Astrocyte (in vitro differentiated cells and primary cell): ENCODE data around the gene COG4. TPM values are rescaled to one million over a fixed set of nuclear protein-coding genes. Genes with fewer than 3 reads are reported as not detected.

Experiments
- DNase-seq: peaks from one replicate; pipeline ENCODE4 v3.0.0-alpha.2; 2010; ENCODE audit warnings: low read depth
- FAIRE-seq: peaks from 2 replicates; lab custom pipeline; 2011; peaks lifted over from hg19 to GRCh38; lab: Jason Lieb, UNC
- H2AFZ ChIP-seq: 2 replicates; pipeline ENCODE4 v1.6.0; 2012; ENCODE audit warnings: low read depth, low read length, inconsistent platforms
- H3K27ac ChIP-seq: 2 replicates; pipeline ENCODE4 v1.5.1; 2011; ENCODE audit warnings: low read depth, low read length, inconsistent platforms
- H3K27me3 ChIP-seq: 2 replicates; pipeline ENCODE4 v1.6.0; 2011; ENCODE audit warnings: low read length, inconsistent platforms; ENCODE audit not compliant: insufficient read depth
- H3K36me3 ChIP-seq: 2 replicates; pipeline ENCODE4 v1.5.1; 2011; ENCODE audit warnings: low read length, inconsistent platforms; ENCODE audit not compliant: insufficient read depth
- H3K4me1 ChIP-seq: 2 replicates; pipeline ENCODE4 v1.5.1; 2011; ENCODE audit warnings: low read length, inconsistent platforms; ENCODE audit not compliant: insufficient read depth
- H3K4me2 ChIP-seq: 2 replicates; pipeline ENCODE4 v1.6.0; 2012; ENCODE audit warnings: low read length, inconsistent platforms
- H3K4me3 ChIP-seq: 2 replicates; pipeline ENCODE4 v1.5.1; 2011; ENCODE audit warnings: low read depth, mild to moderate bottlenecking, low read length, inconsistent platforms; ENCODE audit not compliant: insufficient read depth
- H3K79me2 ChIP-seq: 2 replicates; pipeline ENCODE4 v1.6.0; 2012; ENCODE audit warnings: mild to moderate bottlenecking, low read length, inconsistent platforms; ENCODE audit not compliant: insufficient read depth
- H3K9ac ChIP-seq: 2 replicates; pipeline ENCODE4 v1.6.0; 2012; ENCODE audit warnings: mild to moderate bottlenecking, low read length, inconsistent platforms
- H3K9me3 ChIP-seq: 2 replicates; pipeline ENCODE4 v1.5.1; 2012; ENCODE audit warnings: low read depth, mild to moderate bottlenecking, low read length, inconsistent platforms; ENCODE audit not compliant: insufficient read depth
- H4K20me1 ChIP-seq: 2 replicates; pipeline ENCODE4 v1.6.0; 2012; ENCODE audit warnings: low read length, inconsistent platforms; ENCODE audit not compliant: insufficient read depth
- H3K27ac Mint-ChIP-seq: one replicate; pipeline ENCODE4 v1.8.0; 2021; ENCODE audit warnings: mild to moderate bottlenecking, mixed read lengths; ENCODE audit not compliant: unreplicated experiment
- H3K27me3 Mint-ChIP-seq: one replicate; pipeline ENCODE4 v1.8.0; 2021; ENCODE audit warnings: low read depth, mixed read lengths; ENCODE audit not compliant: unreplicated experiment
- H3K36me3 Mint-ChIP-seq: one replicate; pipeline ENCODE4 v1.8.0; 2021; ENCODE audit warnings: low read depth, mixed read lengths; ENCODE audit not compliant: unreplicated experiment
- H3K4me1 Mint-ChIP-seq: one replicate; pipeline ENCODE4 v1.8.0; 2021; ENCODE audit warnings: low read depth, mixed read lengths; ENCODE audit not compliant: unreplicated experiment
- H3K4me3 Mint-ChIP-seq: one replicate; pipeline ENCODE4 v1.8.0; 2021; ENCODE audit warnings: mild to moderate bottlenecking, moderate library complexity, mixed read lengths; ENCODE audit not compliant: unreplicated experiment
- H3K9me3 Mint-ChIP-seq: one replicate; pipeline ENCODE4 v1.8.0; 2021; ENCODE audit warnings: mild to moderate bottlenecking, mixed read lengths; ENCODE audit not compliant: unreplicated experiment
- EZH2 ChIP-seq: IDR thresholded peaks from 2 replicates; pipeline ENCODE4 v1.6.1; 2012; ENCODE audit warnings: mild to moderate bottlenecking, low read length, inconsistent platforms; ENCODE audit not compliant: insufficient read depth
- total RNA-seq: library from RNA; stranded (reverse); gene quantifications from 2 replicates; pipeline ENCODE4 v1.2.1, GENCODE V29; 2021
- TF ChIP-seq, protein P1 (sequence below): IDR thresholded peaks from 2 replicates; pipeline ENCODE4 v1.5.1; 2011; ENCODE audit warnings: low read depth, mild to moderate bottlenecking, inconsistent platforms, low read length, moderate library complexity; ENCODE audit not compliant: insufficient read depth

Gene COG4
- total RNA-seq, 1 donor from 2014 or later: 42.6 TPM

DNA sequence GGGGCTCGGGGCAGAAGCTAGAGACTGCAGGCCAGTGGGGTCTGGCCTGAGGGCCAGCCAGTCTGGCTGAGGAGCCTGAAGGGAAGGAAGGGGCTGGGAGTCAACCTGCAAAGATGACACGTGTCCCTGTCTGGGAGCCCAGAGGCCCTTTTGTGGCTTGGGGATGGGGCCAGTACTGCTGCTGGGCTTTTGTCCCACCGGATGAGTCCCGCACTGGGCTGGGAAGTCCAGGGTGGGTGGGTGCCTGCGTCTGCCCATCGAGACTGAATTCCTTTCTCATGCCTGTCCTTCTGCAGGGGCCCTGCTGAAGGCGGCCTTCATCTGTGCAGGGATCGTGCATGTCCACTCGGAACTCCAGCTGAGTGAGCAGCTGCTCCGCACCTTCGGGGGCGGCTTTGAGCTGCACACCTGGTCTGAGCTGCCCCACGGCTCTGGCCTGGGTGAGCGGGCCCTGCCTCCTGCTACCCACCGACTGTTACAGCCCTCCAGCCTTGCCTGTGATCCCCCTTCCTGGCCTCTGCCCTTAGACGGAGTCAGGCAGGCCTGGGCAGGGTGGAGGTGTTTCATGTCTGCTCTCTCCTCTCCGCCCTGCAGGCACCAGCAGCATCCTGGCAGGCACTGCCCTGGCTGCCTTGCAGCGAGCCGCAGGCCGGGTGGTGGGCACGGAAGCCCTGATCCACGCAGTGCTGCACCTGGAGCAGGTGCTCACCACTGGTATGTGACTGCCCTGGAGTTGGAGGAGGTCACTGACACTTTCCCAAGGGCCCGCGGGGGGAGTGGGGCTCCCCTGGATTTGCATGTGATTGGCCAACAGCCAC, 48.1 kb downstream of the COG4 start:
- Histone ChIP-seq H3K27ac (no peak overlapping the region), H3K9ac (no peak overlapping the region), H3K4me2 (no peak overlapping the region), H2AFZ (no peak overlapping the region), H3K4me1 (peaks cover 10% of the 10 kb centered on the region), H3K36me3 (peaks cover 3% of the 10 kb centered on the region), H3K79me2 (no peaks in the 10 kb centered on the region), H3K27me3 (no peaks in the 10 kb centered on the region), H3K9me3 (no peaks in the 10 kb centered on the region), H3K4me3 (no peak overlapping the region), H4K20me1 (no peaks in the 10 kb centered on the region)
- DNase-seq: no peak
- peaks cover 18% of the 10 kb centered on the region for H3K4me1 Mint-ChIP-seq
- no peaks in the 10 kb centered on the region for H3K9me3 Mint-ChIP-seq
- H3K36me3 Mint-ChIP-seq: peaks cover 11% of the 10 kb centered on the region
- no peak overlapping the region for H3K4me3 Mint-ChIP-seq
- no peak overlapping the region for H3K27ac Mint-ChIP-seq
- no peaks in the 10 kb centered on the region for H3K27me3 Mint-ChIP-seq
- no peak for TF ChIP-seq EZH2
- TF ChIP-seq, protein P1, sequence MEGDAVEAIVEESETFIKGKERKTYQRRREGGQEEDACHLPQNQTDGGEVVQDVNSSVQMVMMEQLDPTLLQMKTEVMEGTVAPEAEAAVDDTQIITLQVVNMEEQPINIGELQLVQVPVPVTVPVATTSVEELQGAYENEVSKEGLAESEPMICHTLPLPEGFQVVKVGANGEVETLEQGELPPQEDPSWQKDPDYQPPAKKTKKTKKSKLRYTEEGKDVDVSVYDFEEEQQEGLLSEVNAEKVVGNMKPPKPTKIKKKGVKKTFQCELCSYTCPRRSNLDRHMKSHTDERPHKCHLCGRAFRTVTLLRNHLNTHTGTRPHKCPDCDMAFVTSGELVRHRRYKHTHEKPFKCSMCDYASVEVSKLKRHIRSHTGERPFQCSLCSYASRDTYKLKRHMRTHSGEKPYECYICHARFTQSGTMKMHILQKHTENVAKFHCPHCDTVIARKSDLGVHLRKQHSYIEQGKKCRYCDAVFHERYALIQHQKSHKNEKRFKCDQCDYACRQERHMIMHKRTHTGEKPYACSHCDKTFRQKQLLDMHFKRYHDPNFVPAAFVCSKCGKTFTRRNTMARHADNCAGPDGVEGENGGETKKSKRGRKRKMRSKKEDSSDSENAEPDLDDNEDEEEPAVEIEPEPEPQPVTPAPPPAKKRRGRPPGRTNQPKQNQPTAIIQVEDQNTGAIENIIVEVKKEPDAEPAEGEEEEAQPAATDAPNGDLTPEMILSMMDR: no peak
- no peak for FAIRE-seq

DNA sequence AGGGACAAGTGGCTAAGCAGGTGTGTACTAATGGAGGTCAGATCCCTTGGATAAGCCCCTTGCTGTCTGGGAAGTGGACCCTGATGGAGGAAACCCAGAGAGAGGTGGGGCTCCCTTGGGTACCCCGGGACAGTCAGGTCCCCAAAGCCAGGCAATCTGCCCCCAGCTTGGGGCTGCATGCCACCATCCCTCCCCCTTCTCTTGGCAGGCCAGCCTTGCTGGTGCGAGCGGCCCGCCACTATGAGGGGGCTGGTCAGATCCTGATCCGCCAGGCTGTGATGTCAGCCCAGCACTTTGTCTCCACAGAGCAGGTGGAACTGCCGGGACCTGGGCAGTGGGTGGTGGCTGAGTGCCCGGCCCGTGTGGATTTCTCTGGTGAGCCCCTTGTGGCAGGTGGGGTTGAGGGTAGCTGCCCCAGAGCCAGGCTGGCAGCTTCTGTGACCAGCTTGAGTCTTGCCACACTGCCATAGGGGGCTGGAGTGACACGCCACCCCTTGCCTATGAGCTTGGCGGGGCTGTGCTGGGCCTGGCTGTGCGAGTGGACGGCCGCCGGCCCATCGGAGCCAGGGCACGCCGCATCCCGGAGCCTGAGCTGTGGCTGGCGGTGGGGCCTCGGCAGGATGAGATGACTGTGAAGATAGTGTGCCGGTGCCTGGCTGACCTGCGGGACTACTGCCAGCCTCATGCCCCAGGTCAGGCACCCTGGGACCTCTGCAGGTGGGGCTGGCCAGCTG, 48.9 kb downstream of the COG4 start:
- DNase-seq (no peak), FAIRE-seq (no peak)
- TF ChIP-seq EZH2: no peak
- TF ChIP-seq, protein P1: no peak
- no peaks in the 10 kb centered on the region for H3K27me3 Mint-ChIP-seq
- Histone ChIP-seq H3K36me3 (no peaks in the 10 kb centered on the region), H3K9ac (no peak overlapping the region), H3K27me3 (no peaks in the 10 kb centered on the region), H4K20me1 (no peaks in the 10 kb centered on the region), H3K9me3 (no peaks in the 10 kb centered on the region), H3K4me2 (no peak overlapping the region), H3K79me2 (no peaks in the 10 kb centered on the region), H2AFZ (no peak overlapping the region), H3K4me1 (peaks cover 10% of the 10 kb centered on the region), H3K27ac (no peak overlapping the region), H3K4me3 (no peak overlapping the region)
- H3K9me3 Mint-ChIP-seq: no peaks in the 10 kb centered on the region
- H3K27ac Mint-ChIP-seq: no peak overlapping the region
- H3K4me1 Mint-ChIP-seq: peaks cover 18% of the 10 kb centered on the region
- H3K36me3 Mint-ChIP-seq: peaks cover 11% of the 10 kb centered on the region
- H3K4me3 Mint-ChIP-seq: no peak overlapping the region
